GM21529 (cell line): ENCODE measurements around the gene ACSM5.

Source experiments
- ATAC-seq: cut with Tn5 transposase; IDR thresholded peaks from one replicate; pipeline ENCODE4 v1.9.1; 2021; ENCODE audit not compliant: unreplicated experiment

ACSM5 gene, protein sequence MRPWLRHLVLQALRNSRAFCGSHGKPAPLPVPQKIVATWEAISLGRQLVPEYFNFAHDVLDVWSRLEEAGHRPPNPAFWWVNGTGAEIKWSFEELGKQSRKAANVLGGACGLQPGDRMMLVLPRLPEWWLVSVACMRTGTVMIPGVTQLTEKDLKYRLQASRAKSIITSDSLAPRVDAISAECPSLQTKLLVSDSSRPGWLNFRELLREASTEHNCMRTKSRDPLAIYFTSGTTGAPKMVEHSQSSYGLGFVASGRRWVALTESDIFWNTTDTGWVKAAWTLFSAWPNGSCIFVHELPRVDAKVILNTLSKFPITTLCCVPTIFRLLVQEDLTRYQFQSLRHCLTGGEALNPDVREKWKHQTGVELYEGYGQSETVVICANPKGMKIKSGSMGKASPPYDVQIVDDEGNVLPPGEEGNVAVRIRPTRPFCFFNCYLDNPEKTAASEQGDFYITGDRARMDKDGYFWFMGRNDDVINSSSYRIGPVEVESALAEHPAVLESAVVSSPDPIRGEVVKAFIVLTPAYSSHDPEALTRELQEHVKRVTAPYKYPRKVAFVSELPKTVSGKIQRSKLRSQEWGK

DNA sequence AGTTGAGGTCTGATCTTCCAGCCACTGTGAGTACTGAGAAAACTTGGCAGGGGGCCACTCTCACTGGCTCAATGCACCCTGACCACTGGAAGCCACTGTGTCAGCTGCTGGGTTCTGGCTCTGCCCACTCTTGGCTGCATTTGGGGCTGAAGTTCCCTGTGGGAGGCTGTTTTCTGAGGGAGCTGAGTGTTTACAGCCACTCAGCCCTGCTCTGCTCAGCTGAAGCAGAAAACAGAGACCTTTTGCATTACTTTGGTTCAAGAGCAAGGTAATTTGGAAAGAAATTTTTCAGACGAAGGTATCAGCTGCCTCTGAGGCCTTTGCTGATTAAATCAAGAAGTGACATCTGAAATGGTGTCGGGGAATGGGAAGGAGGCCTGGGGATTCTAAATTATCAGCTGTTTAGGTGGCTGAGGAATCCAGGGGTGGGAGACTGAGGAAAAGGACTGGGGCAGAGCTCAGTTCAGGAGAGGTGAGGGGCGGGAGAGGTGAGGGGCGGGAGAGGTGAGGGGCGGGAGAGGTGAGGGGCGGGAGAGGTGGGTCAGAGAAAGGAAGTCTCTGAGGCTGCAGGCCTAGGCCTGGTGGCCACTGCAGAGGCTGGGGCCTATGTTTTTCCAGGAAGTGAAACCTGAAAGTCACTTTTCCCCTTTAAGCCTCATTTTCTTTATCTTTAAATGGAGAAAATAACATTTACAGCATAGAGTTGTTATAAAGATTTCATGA is at the start of gene ACSM5:
Gene ACSM5, plus strand, starts transcription at position 137 of the 723 bp plus-strand sequence. CDS start 1,951 bp downstream, outside the sequence.
- no peak for ATAC-seq

DNA sequence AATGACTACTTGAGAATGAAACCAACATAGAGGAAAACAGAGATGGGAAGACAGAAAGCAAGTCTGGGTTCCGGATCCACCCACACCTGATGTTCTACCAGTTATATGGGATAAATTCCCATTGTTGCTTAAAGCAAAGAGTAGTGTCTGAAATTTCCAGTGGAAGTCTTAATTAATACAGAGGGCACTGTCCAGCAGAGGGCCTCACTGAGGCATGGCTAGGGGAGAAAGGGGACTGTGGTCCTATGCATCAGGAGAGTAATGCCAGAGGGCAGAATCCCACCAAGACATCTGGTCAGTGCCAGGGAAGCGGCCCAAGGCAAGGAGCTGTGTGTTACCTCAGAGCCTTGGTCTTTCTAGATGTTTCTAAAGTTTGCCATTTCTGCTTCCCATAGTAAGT is 49.3 kb upstream of the ACSM5 start:
- ATAC-seq: no peak

DNA sequence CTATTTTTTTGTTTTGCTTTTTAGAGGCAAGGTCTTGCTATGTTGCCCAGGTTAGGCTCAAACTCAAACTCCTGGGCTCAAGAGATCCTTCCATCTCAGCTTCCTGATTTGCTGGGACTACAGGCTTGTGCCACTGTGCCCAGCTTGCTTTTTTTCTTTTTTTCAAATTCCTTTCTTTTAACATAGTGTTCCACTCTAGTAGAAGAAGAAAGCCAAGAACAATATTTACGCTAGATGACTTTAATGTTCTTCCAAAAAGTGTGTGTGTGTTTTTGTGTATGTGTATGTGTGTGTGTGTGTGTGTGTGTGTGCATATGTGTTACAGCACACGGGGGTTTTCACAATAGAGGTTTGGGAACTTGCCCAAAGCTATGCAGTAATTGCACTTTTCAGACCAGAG is 46.1 kb upstream of the ACSM5 start:
- no peak for ATAC-seq

DNA sequence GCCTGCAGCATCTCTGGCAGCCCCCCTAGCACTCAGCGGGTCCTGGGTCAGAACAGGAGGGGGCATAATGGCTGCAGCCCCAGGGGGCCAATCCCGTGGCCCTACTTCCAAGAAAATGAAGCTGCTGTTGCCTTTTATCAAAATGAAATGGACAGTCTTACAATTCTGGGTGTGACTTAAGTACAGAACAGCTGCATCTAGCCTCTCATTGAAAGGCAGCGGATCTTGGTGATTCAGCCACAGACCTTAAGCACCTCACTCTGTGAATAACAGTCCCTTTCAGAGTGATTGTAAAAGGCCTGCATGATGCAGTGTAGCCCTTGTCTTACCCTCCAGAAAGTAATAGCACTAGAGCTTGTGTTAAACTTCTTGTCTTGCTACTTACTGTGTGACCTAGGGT is 45.3 kb upstream of the ACSM5 start:
- no peak for ATAC-seq

DNA sequence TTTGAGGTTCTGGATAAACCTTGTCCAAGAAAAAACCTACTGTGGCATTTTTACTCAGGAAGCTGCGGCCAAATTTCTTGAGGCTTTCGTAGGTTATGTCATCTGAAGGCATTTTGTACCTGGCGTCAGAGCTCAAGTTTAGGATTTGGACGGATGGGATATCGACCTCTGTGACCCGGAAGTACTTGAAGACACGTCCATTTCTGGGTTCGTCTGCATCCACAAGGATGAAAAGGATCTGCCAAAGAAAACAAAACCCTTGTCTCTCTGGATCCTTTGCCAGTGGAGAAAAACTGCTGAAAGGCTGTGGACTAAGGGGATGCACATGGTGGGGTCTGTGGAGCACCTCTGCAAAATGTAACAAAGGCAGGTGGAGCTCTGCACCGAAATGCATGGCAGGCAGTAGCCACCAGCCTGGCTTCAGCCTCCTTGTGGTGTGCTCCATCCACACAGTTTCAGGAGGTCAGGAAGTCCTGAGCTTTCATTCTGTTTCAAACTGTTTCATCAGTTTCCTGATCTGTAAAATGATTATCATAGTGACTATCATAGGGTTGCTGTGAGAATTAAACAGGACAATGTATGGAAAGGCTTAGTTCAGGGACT is 39.8 kb upstream of the ACSM5 start:
- ATAC-seq: no peak

DNA sequence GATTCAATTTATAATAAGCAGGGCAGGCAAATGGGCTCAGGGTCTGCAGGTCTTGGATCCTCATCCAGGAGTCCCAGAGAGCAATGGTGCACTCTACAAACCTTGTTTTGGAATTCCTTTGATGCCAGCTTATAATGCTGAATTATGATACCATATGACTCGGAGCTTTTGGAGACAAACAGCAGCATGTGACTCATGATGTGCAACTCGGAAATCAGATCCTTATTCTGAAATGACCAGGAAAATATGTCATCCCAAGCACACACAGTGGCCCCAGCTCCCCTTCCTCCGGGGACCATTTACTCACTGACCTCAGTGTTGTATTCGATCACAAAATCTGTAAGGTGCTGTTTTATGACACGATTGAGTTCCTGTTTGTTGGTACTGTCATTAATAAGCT is 36.6 kb upstream of the ACSM5 start:
- no peak for ATAC-seq

DNA sequence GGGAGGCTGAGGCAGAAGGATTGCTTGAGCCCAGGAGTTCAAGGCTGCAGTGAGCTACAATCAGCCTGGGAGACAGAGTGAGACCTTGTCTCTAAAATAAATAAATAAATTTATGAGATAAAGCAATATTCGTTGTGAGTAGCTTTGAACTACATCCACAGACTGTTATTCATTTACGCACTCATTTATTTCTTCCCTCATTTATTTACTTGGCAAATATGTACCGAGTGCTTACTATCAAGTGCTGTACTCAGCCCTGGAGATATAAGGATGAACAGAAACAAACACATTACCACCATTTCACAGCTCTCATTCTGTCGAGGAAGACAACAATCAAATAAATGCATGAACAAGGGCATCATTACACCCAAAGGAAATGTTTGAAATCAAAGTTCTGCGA is 32.2 kb upstream of the ACSM5 start:
- ATAC-seq: no peak

DNA sequence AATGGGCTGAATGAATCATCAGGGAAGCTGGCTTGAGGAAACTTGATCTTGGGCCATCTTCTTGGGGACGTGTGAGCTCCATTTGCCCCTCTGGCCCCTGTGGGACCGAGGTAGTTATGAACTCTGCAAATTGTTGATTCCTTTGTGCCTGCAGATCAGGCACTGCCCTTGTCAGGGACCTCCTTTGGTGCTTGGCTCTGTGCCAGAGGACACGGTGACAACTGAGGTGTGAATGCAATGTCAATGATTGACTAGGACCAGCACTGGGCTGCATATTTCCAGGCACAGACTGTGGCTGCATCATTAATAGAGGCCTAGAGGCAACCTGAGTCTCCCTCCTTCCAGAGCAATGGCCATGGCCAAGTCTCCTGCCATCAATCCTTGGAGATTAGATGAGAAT is 28.6 kb upstream of the ACSM5 start:
- no peak for ATAC-seq

DNA sequence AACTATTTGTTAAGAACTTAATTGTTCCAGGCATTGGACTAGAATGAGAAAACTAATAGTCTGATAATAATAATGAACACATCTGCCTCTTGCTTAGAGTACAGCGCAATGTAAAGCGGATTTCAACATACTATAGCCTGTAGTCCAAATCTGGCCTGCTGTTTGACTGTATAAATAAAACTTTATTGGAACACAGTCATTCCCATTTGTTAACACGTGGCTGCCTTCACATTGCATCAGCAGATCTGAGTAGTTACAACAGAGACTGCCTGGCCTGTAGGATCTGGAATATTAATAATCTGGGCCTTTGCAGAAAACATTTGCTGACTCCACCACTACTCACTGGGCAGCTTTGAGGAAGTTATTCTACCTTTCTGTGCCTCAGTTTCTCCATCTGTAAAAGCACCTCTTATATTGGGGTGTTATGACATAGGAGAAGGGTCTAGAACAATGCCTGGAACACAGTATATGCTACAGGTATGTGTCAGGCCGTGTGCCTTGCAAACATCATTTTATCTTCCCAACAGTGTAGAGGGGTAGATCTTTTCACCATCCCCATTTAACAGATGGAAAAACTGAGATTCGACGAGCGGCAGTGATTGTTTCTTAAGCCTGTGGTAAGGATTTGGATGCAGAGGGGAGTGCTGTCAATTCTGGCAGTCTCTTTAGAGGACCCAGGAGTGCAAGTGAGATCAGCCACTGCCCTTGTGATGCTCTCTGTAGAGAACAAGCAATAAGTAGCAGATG is 27.0 kb upstream of the ACSM5 start:
- ATAC-seq: no peak

DNA sequence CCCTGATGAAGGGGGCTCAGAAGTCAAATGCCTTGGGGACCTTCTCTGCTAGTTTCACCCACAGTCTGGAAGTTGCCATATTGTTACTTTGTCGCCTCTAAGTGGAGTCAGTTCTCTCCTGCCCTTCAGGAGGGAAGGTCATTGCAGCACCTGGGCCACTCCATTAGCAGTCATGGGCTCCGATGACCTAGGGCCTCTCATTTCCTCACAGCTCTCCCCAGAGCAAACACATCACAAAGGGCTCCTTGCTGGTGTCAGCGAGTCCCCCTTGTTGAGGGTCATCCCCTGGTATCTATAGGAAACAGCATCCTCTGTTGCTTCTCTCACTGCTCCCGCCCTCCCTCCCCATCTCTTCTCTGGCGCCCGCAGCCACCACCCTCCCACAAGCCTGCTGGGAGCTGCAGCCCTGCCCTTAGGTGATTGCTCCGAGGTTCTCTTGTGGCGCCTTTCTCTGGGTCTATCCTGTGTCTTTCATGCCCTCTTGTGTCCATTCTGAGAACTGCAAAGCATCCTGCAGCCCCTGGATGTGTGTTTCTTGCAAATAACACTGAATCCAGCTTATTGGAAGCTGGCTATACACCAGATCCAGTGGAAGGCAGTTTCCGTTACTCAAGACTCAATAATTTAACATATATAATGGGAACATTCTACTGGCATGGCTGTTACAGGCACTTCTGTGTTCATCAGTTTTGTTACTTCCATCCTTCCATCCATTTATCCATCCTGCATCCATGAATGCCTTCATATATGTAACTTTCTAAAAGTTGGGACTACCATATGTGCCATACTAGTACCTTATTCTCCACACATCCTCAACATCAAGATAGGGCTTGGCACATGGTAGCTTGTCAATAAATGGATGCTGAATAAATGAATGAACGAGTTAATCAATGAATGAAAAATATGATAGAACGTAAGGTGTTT is 26.0 kb upstream of the ACSM5 start:
- no peak for ATAC-seq

DNA sequence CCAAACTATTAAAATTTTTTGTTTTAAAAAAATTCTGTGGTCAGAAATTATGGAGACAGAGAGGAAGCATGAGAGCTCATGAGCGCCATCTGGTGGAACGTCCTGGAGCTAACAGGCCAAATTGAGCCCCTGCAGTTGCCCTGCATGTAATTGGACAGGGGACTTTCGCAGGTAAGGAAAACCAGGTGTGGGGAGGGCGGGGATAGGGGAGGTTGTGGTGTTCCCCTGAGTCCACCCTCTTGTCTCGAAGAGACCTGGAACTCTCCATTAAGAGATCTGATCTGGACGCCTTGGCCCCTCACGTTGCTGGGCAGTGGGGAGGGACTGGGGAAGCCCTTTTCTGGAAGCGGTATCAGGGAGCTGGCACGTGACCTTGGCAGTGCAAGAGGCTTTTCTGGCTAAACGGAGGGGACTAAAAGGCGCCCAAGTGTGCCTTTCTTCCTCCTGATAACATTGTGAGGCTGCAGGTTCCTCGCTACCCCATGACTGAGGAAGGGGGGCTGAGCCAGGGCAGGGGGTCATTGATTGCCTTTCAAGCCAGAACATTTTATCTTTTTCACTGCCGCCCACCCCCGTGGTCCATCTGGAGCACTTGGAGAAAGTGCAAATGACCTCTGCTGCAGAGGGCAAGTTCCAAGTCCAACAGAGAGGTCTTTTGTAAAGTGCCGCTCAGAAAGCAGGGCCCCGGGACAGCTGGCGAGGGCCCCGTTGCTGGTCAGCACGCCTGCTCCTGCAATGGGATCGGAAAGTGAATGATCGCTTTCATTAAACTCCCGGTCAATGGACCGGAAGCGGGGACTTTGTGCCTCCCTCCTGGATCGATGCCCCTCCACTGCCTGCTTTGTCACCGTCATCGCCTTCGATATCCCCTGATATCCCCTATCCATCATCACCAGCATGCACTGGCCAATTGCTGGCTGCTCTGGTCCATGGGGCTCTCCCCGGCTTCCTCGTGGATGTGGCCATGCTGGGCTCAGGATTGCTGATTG is 23.2 kb upstream of the ACSM5 start:
- ATAC-seq: no peak

DNA sequence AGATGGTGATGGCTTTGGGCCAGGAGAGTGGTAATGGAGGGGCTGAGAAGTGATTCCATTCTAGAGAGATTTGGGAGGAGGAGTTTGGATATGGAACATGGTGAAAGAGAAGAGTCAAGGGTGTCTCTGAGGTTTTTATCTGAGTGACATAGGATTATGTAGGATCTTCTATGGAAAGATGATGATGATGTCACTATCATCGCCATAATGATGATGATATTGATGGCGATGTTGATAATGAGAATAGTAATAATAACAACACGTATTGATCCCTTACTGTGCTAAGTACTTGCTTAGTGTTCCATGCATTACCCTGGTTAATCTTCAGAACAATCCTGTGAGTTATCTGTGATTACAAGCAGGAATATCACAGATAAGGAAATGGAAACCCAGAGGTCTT is 21.4 kb upstream of the ACSM5 start:
- ATAC-seq: no peak

DNA sequence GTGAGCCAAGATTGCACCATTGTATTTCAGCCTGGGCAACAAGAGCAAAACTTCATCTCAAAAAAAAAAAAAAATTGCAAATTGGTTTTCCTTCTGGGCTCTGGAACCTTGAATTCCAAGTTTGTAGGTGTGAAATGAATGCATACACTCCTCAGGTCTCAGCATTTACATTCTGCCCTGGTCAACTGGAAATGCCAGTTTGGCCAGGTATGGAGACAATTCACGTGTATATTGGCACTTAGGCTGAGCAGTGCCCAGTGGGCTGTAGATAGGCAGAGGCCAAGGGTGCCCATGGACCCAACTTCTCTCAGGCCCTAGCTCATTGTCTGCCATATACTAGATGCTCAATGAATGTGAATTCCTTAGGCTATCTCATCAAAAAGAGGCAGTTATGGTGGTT is 20.5 kb upstream of the ACSM5 start:
- no peak for ATAC-seq

DNA sequence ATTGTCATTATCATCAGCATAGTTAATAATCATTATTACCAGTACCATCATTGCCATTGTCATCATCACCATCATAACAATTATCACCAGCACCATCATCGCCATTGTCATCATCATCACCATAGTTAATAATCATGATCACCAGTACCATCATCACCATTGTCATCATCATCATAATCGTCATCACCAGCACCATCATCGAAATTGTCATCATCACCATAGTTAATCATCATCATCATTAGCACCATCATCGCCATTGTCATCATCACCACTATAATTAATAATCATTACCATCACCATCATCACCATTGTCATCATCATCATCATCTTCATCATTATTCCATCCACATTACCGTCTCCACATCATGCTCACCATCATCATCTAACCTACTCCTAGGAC is 18.3 kb upstream of the ACSM5 start:
- ATAC-seq: no peak

DNA sequence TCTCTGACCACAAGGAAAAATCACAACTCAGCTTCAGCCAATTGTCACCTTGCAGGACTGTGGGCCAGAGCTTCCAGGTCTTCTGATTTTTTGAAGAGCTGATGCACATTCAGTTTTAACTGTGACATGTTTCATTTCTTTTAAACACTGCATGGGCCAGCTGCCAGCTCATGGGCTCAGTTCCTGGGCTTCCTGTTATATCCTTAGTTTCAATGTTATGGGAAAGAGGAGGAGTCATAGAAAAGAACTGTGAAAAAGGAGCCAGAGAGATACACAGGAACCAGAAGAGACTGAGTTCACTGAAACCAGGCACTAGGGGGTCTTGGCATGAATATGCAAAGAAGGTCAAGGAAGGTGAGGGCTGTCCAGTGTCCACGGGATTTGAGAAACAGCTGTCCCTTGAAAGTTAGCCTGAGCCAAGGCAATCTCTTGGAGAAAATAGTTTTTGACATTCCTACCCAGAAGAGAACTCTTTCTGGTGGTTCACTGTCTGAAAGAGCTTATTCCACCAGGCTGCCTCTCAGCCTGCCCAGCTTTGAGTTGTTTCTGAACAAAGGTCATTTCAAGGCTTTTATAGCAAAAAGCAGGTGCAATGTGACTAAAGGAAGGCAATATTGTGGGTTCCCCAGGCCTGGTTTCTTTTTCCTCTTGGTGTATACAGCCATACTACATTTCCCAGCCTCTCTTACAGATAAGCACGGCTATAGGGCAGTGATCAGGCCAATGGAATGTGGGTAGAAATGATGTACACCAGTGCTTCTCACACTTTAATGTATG is 15.3 kb upstream of the ACSM5 start:
- ATAC-seq: no peak

DNA sequence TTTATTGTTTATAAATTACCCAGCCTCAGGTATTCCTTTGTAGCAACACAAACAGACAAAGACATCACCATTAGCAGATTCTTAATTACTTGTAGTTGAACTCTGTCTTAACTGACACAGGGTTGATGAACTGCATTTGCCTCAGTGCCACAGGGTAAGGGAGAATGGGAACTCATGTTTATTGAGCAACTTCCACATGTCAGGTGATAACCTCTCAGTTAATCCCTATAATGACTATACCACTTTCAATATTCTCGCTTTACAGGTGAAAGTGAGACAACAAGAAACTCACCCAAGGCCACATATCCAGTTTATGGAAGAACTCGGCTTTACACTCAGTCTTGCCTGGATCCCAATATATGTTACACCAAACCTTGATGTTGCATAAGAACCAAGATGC is 13.4 kb upstream of the ACSM5 start:
- ATAC-seq: no peak

DNA sequence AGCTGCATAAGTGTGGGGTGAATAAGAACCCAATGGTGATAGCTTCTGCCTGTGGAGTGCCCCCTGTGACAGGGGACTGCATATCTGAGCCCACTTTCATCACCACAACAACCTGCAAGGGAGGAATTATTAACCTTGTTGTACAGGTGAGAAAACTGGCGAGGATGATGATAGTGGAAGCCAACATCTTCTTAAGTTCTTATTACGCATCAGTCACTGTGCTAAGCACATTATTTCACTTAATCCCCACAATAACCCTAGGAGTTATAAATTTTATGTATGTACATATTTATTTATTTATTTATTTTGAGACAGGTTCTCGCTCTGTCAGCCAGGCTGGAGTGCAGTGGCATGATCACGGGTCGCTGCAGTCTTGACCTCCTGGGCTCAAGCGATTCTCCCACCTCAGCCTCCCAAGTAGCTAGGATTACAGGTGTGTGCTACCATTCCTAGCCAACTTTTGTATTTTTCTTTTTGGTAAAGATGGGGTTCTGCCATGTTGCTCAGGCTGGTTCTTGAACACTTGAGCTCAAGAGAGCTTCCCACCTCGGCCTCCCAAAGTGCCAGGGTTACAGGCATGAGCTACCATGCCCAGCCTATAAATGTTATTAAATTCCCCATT is 12.4 kb upstream of the ACSM5 start:
- no peak for ATAC-seq
